DND-41 (cell line): ENCODE results near the gene SNX32.
"Not testable (repeated sequence)": the region's sequence is repeated elsewhere in the genome, so short reads cannot be mapped to it uniquely, and the experiment has no call there.

Experiments used
- ATAC-seq: fragments of 200-7000 bp; cut with Tn5 transposase; 3 replicates; pipeline ENCODE4 v1.9.1; 2021; ENCODE audit warnings: low read depth; ENCODE audit not compliant: insufficient read depth
- DNase-seq: peaks from one replicate; pipeline ENCODE4 v3.0.0-alpha.2; 2020
- H2AFZ ChIP-seq: 2 replicates; pipeline ENCODE4 v1.6.0; 2012; ENCODE audit warnings: low read depth, low read length
- H3K27ac ChIP-seq: 2 replicates; pipeline ENCODE4 v1.5.1; 2012; ENCODE audit warnings: low read length, inconsistent platforms
- H3K27me3 ChIP-seq: fragments of 200-600 bp; sonication (generic); 2 replicates; pipeline ENCODE4 v1.6.0; 2012; ENCODE audit warnings: low read length, mild to moderate bottlenecking, inconsistent platforms; ENCODE audit not compliant: insufficient read depth, poor library complexity
- H3K36me3 ChIP-seq: 2 replicates; pipeline ENCODE4 v1.5.1; 2012; ENCODE audit warnings: low read length, inconsistent platforms; ENCODE audit not compliant: insufficient read depth
- H3K4me1 ChIP-seq: 2 replicates; pipeline ENCODE4 v1.5.1; 2012; ENCODE audit warnings: mild to moderate bottlenecking, low read length; ENCODE audit not compliant: insufficient read depth
- H3K4me2 ChIP-seq: 2 replicates; pipeline ENCODE4 v1.6.0; 2012; ENCODE audit warnings: mild to moderate bottlenecking, moderate library complexity, low read length, inconsistent platforms; ENCODE audit not compliant: insufficient read depth
- H3K4me3 ChIP-seq, 2 experiments: fragments of 200-600 bp in 1 of 2; shearing (Covaris generic) in 1 of 2; 2 replicates each; pipeline ENCODE4 v1.5.1; 2012 to 2016; ENCODE audit warnings: inconsistent platforms in 2 of 2, low read length in 2 of 2, mild to moderate bottlenecking in 2 of 2, low read depth in 1 of 2, moderate library complexity in 1 of 2
- H3K79me2 ChIP-seq: 2 replicates; pipeline ENCODE4 v1.6.0; 2012; ENCODE audit warnings: low read length, inconsistent platforms; ENCODE audit not compliant: insufficient read depth
- H3K9ac ChIP-seq: 2 replicates; pipeline ENCODE4 v1.6.0; 2012; ENCODE audit warnings: low read depth, mild to moderate bottlenecking, inconsistent platforms, low read length, moderate library complexity
- H3K9me3 ChIP-seq: 2 replicates; pipeline ENCODE4 v1.5.1; 2012; ENCODE audit warnings: low read length, moderate library complexity, mild to moderate bottlenecking, inconsistent platforms; ENCODE audit not compliant: insufficient read depth, severe bottlenecking
- H4K20me1 ChIP-seq: 2 replicates; pipeline ENCODE4 v1.6.0; 2012; ENCODE audit warnings: low read length; ENCODE audit not compliant: insufficient read depth
- CTCF ChIP-seq: IDR thresholded peaks from 2 replicates; pipeline ENCODE4 v1.5.1; 2012; ENCODE audit warnings: borderline replicate concordance, low read length, moderate library complexity, mild to moderate bottlenecking; ENCODE audit not compliant: poor library complexity, severe bottlenecking; ENCODE audit errors: extremely low read depth
- EZH2 ChIP-seq: IDR thresholded peaks from 3 replicates; pipeline ENCODE4 v1.6.1; 2012; ENCODE audit warnings: borderline replicate concordance, low read depth, mild to moderate bottlenecking, moderate library complexity, low read length, inconsistent platforms; ENCODE audit not compliant: severe bottlenecking

Gene SNX32

GRCh38 chr11:65822776-65823528, 10.8 kb upstream of the SNX32 start:
- Histone ChIP-seq H3K9ac (no peak overlapping the region), H3K27me3 (no peaks in the 10 kb centered on the region), H3K4me1 (peaks cover 4% of the 10 kb centered on the region), H3K79me2 (no peaks in the 10 kb centered on the region), H3K4me2 (no peak overlapping the region), H3K9me3 (no peaks in the 10 kb centered on the region), H4K20me1 (no peaks in the 10 kb centered on the region), H2AFZ (no peak overlapping the region), H3K36me3 (no peaks in the 10 kb centered on the region), H3K27ac (no peak overlapping the region), H3K4me3 (no peak overlapping the region)
- ATAC-seq (no peak), DNase-seq (no peak)
- TF ChIP-seq CTCF (no peak), EZH2 (no peak)

- TF ChIP-seq CTCF: no peak
- TF ChIP-seq EZH2: no peak
- H3K9ac ChIP-seq: no peak overlapping the region
- H2AFZ ChIP-seq: no peak overlapping the region
- no peaks in the 10 kb centered on the region for H3K79me2 ChIP-seq
- no peak overlapping the region for H3K4me3 ChIP-seq
- no peak overlapping the region for H3K27ac ChIP-seq
- H3K9me3 ChIP-seq: no peaks in the 10 kb centered on the region
- H4K20me1 ChIP-seq: no peaks in the 10 kb centered on the region
- H3K36me3 ChIP-seq: no peaks in the 10 kb centered on the region
- no peak overlapping the region for H3K4me2 ChIP-seq
- no peaks in the 10 kb centered on the region for H3K4me1 ChIP-seq
- ATAC-seq (no peak), DNase-seq (no peak)
- no peaks in the 10 kb centered on the region for H3K27me3 ChIP-seq
Observed at GRCh38 chr11:65826984-65827735, 6.6 kb upstream of the SNX32 start.

GRCh38 chr11:65829459-65829858, 4.3 kb upstream of the SNX32 start:
- no peak overlapping the region for H2AFZ ChIP-seq
- no peaks in the 10 kb centered on the region for H4K20me1 ChIP-seq
- H3K27ac ChIP-seq: no peak overlapping the region
- DNase-seq (no peak), ATAC-seq (no peak)
- no peak for TF ChIP-seq EZH2
- TF ChIP-seq CTCF: no peak
- no peak overlapping the region for H3K9ac ChIP-seq
- H3K4me3 ChIP-seq: no peak overlapping the region
- no peaks in the 10 kb centered on the region for H3K27me3 ChIP-seq
- H3K9me3 ChIP-seq: no peaks in the 10 kb centered on the region
- no peak overlapping the region for H3K4me2 ChIP-seq
- H3K4me1 ChIP-seq: peaks cover 16% of the 10 kb centered on the region
- peaks cover 5% of the 10 kb centered on the region for H3K79me2 ChIP-seq
- H3K36me3 ChIP-seq: no peaks in the 10 kb centered on the region

DNA sequence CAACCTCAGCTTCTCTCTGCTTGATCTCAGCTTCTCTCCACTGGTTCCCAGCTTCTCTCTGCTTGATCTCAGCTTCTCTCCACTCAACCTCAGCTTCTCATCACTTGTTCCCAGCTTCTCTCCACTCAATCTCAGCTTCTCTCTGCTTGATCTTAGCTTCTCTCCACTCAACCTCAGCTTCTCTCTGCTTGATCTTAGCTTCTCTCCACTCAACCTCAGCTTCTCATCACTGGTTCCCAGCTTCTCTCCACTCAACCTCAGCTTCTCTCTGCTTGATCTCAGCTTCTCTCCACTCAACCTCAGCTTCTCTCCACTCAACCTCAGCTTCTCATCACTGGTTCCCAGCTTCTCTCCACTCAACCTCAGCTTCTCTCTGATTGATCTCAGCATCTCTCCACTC, 1.5 kb upstream of the SNX32 start:
- not testable (repeated sequence) for H4K20me1 ChIP-seq, H2AFZ ChIP-seq, DNase-seq, H3K9ac ChIP-seq, H3K9me3 ChIP-seq, H3K4me3 ChIP-seq, H3K27me3 ChIP-seq, H3K36me3 ChIP-seq, ATAC-seq, H3K4me2 ChIP-seq, H3K27ac ChIP-seq, H3K79me2 ChIP-seq
- H3K4me1 ChIP-seq: peaks cover 22% of the 10 kb centered on the region
